PFSK-1 (cell line): Measurements from ENCODE around the gene LAS1L.

Experiments used
- POLR2AphosphoS5 ChIP-seq: IDR thresholded peaks from 2 replicates; pipeline ENCODE4 v1.6.1; 2012; ENCODE audit warnings: low read depth, mild to moderate bottlenecking, control low read depth, low read length, moderate library complexity
- REST ChIP-seq, 2 experiments: IDR thresholded peaks; 2 replicates each; pipeline versions ENCODE4 v1.6.1 to v1.8.0; 2011 to 2012; ENCODE audit warnings: low read depth in 2 of 2, low read length in 2 of 2, control low read depth in 1 of 2, inconsistent platforms in 1 of 2, mild to moderate bottlenecking in 1 of 2, moderate library complexity in 1 of 2; ENCODE audit not compliant: insufficient read depth in 1 of 2

GRCh38 chrX:65551489-65552339 lies 17.1 kb upstream of the LAS1L start:
- TF ChIP-seq REST (IDR thresholded peaks at IDR 0.05; ENCODE audit: insufficient read depth in 1 of 2, low read depth in 2 of 2, low read length in 2 of 2) (no peak), POLR2AphosphoS5 (no peak)
